BJ (cell line): ENCODE measurements around the gene SLC39A1. TPM values are rescaled to one million over a fixed set of nuclear protein-coding genes. Genes with fewer than 3 reads are reported as not detected.
"Not testable (repeated sequence)": the region's sequence is repeated elsewhere in the genome, so short reads cannot be mapped to it uniquely, and the experiment has no call there.

Source experiments
- CTCF ChIA-PET: fragments of 350-600 bp; formaldehyde crosslinking; extraction: SDS; loops from one replicate; lab custom pipeline; 2021; ENCODE audit warnings: antibody characterized with exemption, inconsistent platforms; lab: Yijun Ruan, JAX
- POLR2A ChIA-PET: fragments of 300-600 bp; sonication (Branson Sonifier 250); formaldehyde crosslinking; extraction: SDS; loops from one replicate; lab custom pipeline; 2021; ENCODE audit warnings: antibody characterized with exemption; lab: Charles Lee
- DNase-seq: peaks from one replicate; pipeline ENCODE4 v3.0.0-alpha.2; 2011; ENCODE audit warnings: low read depth
- H3K27me3 ChIP-seq: 2 replicates; pipeline ENCODE4 v1.6.0; 2011; ENCODE audit warnings: low read length; ENCODE audit not compliant: control insufficient read depth, insufficient read depth
- H3K36me3 ChIP-seq: 2 replicates; pipeline ENCODE4 v1.5.1; 2011; ENCODE audit warnings: low read length; ENCODE audit not compliant: control insufficient read depth, insufficient read depth
- H3K4me3 ChIP-seq: 2 replicates; pipeline ENCODE4 v1.5.1; 2011; ENCODE audit warnings: low read depth, mild to moderate bottlenecking, control low read depth, low read length
- CTCF ChIP-seq: IDR thresholded peaks from 2 replicates; pipeline ENCODE4 v1.5.1; 2011; ENCODE audit warnings: low read depth, mild to moderate bottlenecking, control low read depth, inconsistent platforms, low read length, moderate library complexity; ENCODE audit not compliant: insufficient read depth
- polyA plus RNA-seq: library from polyadenylated mRNA; depleted of rRNA; stranded (reverse); fragments of >200 nt; gene quantifications from 2 replicates; pipeline ENCODE4 v1.2.3, GENCODE V29; 2011; rRNA removed
- small RNA-seq: library from RNA; depleted of rRNA; stranded (forward); fragments of <200 nt; gene quantifications from one replicate; pipeline ENCODE3, GENCODE V24; 2012; ENCODE audit warnings: low replicate concordance, low read depth; ENCODE audit not compliant: insufficient read length

SLC39A1 gene
- polyA plus RNA-seq, 1 experiment, result 121 TPM

DNA sequence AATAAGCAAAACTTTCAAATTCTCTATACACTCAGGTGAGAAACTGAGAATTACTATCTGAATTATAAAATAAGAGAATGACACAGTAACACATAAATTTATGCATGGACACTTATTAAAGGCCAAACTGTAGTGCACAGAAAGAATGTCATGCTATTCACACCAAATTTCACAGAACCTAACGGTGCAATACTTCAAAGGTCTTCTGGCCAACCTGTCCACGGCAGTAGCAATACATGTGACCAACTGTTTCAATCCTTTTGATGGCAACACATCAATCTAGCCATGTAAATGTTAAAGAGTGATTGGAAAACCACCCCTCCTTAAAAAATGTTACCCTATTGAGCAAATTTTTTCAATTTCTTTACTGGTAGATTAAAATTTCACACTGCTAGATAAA lies 51.0 kb downstream of the SLC39A1 start:
- no peak for DNase-seq
- CTCF ChIA-PET, result interaction anchor here (0.6 to 3.3 kb wide), 2 partner anchors 8 to 70 kb away, joined by 3 to 15 read pairs; no protein-coding TSS in a partner anchor
- no peaks in the 10 kb centered on the region; the same call in 1 of the 2 replicates for H3K36me3 ChIP-seq
- POLR2A ChIA-PET, result no interaction called here
- H3K4me3 ChIP-seq, result no peak overlapping the region
- no peak for TF ChIP-seq CTCF
- no peaks in the 10 kb centered on the region for H3K27me3 ChIP-seq

DNA sequence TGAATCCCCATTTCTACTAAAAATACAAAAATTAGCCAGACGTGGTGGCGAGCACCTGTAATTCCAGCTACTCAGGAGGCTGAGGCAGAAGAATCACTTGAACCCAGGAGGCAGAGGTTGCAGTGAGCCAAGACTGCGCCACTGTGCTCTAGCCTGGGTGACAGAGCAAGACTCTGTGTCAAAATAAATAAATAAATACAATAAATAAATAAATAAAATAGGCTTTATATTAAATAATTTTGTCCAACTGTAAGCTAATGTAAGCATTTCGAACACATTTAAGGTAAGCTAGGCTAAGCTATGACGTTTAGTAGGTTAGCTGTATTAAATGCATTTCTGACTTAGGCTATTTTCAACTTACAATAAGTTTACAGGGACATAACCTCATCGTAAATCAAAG lies 52.8 kb downstream of the SLC39A1 start:
- CTCF ChIA-PET, result interaction anchor here (0.7 to 3.3 kb wide), 2 partner anchors 10 to 14 kb away, joined by 3 to 15 read pairs; no protein-coding TSS in a partner anchor
- DNase-seq, H3K36me3 ChIP-seq, H3K27me3 ChIP-seq, H3K4me3 ChIP-seq, POLR2A ChIA-PET: not testable (repeated sequence)

Small RNAs within 50 kb of the gene (small RNA-seq; reads per million reads assigned to genes)
- gene MIR6737, result not detected

Other genes with a start within 250 kb of the SLC39A1 start
- 38.8 and 52.8 TPM in 2 replicates for gene INTS3, start 235.5 kb downstream of the SLC39A1 start, polyA plus RNA-seq
- gene SLC27A3, start 188.1 kb downstream of the SLC39A1 start, polyA plus RNA-seq, result 18.2 and 25.4 TPM in 2 replicates
- gene GATAD2B, start 40.6 kb downstream of the SLC39A1 start, polyA plus RNA-seq, result 3.6 and 4.4 TPM in 2 replicates
- 10.1 and 17.6 TPM in 2 replicates for gene DENND4B, start 16.8 kb downstream of the SLC39A1 start, polyA plus RNA-seq
- 17.7 and 25.2 TPM in 2 replicates for gene CRTC2, start 4.9 kb downstream of the SLC39A1 start, polyA plus RNA-seq
- gene CREB3L4, start 4.4 kb upstream of the SLC39A1 start, polyA plus RNA-seq, result 8.0 and 8.7 TPM in 2 replicates
- gene JTB, start 14.1 kb upstream of the SLC39A1 start, polyA plus RNA-seq, result 189 and 227 TPM in 2 replicates
- gene RAB13, start 22.8 kb upstream of the SLC39A1 start, polyA plus RNA-seq, result 69.5 and 92.8 TPM in 2 replicates
- gene RPS27, start 27.2 kb upstream of the SLC39A1 start, polyA plus RNA-seq, result 8,584 and 9,070 TPM in 2 replicates
- not detected in 2 replicates for gene NUP210L, start 191.5 kb upstream of the SLC39A1 start, polyA plus RNA-seq
- gene TPM3, start 228.6 kb upstream of the SLC39A1 start, polyA plus RNA-seq, result 275 and 376 TPM in 2 replicates
- not detected in 2 replicates for gene CFAP141, start 242.8 kb upstream of the SLC39A1 start, polyA plus RNA-seq